Medulla oblongata (tissue), 1 donor: ENCODE data around the gene PSMG1.
A peak's percentile ranks its signal among the peaks of the same experiment; 100 is the strongest.

Experiments
- DNase-seq: peaks from one replicate; pipeline ENCODE4 v3.0.0-alpha.2; 2015; ENCODE audit errors: extremely low spot score

PSMG1 gene

DNA sequence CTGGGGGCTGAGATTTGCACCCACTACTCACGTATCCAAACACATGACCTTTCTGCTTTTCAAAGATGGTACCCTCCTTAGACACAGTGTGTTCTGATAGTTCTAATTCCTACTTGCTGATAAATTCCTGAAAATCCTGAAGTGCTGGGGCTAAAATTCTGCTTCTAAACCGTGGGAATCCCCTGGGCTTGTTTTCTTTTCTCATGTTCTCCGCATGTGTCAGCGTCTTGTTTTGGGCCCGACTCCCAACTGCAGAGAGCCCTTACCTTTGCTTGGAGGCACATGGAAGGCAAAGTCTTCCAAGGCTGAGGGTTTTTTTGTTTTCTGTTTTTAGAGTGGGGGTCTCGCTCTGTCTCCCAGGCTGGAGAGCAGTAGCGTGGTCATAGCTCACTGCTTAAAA is 27.2 kb downstream of the PSMG1 start:
- DNase-seq = no peak

DNA sequence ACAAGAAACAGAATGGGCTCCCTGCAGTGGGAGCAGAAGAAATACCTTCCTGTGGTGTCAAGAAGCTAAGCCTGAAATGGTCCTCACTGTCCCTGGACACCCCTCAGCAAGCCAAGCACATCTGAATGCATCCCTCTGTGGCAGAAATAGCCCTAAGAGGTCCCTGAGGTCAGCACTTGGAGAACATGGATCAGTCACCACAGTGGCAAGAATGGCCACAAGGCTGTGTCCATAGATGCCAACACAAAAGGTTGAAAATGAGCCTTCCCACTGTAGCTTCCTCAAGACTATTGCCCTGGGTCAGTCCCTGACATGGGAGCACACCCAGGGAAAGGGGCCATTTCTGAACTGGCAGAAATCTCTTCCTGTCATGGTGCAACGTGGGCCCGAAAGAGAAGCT is 27.7 kb downstream of the PSMG1 start:
- DNase-seq = no peak

DNA sequence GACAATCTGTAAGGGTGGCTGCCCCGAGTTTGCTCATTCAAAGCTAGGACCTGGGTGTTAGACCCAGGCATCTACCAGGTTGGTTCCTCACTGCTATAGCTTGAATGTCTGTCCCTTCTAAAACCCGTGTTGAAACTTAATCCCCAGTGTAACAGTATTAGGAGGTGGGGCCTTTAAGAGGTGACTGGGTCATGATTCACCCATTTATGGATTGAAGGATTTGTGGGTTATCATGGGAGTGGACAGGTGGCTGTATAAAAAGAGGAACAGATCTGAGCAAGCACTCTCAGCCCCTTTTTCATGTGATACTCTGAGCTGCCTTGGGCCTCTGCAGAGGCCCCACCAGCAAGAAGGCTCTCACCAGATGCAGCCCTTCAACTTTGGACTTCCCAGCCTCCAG is 29.4 kb downstream of the PSMG1 start:
- DNase-seq = no peak

DNA sequence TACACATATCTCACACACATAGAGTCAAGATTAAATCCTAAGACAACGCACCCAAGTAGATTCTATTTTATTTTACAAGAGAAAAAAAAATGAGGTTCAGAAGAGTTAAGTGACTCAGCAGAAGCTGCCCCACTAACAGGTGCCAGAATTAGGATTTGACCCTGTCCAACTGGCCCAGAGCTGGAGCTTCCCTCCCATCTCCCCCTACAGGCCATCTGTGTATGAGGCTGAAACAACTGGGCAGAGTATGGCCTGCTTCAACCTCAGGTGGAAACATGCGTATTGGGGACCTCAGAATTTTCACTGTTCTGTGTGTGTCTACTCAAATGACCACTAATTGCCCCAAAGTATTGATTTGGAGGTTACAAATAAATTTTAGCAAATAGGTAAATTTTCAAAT is 29.9 kb downstream of the PSMG1 start:
- DNase-seq = no peak

DNA sequence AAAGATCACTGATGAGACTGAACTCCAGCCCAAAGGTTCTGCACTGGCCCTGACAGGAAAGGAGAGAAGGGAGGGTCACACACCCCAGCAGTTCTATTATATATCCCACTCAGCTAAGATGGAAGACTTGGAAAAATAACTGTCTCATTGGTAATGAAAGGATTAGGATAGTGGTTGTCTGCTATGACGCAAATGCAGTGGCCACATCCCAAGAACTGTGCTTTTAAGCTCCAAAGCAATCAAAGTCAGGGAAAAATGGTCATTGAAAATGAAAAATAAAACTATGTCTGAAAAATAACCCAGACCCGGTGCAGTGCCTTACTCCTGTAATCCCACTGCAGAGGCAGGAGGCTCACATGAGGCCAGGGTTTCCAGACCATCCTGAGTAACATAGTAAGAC is 31.0 kb downstream of the PSMG1 start:
- no peak for DNase-seq

DNA sequence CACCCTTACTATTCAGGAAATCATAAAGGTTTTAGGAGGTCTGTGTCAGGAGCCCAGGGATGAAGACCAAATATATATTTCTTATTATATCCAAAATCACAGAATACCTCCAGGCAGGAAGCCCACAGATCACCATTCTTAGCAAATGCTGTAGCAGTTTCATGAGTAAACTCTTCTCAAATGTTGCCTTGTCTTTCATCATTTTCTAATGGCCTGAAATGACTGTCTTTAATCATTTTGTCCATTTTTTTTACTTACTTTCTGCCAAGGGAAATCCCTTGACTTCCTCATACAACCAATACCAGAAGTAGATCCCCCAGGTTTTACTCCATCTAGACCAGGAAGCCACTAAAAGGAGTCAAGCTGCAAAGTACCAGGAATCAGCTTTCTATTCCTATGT is 32.4 kb downstream of the PSMG1 start:
- no peak for DNase-seq

DNA sequence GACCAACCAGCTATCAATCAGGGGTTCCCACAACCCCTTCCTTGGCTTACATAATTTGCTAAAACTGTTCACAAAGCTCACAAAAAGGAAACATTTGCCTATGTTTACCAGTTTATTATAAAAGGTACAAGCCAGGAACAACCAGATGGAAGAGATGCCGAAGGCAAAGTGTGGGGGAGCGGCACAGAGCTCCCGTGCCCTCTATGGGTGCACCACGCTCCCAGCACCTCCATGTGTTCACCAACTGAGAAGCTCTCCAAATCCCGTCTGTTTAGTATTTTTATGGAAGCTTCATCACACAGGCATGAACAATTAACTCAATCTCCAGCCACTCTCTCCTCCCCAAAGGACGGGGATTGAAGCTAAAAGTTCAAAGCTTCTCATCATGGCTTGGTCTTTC is 32.9 kb downstream of the PSMG1 start:
- DNase-seq = no peak

DNA sequence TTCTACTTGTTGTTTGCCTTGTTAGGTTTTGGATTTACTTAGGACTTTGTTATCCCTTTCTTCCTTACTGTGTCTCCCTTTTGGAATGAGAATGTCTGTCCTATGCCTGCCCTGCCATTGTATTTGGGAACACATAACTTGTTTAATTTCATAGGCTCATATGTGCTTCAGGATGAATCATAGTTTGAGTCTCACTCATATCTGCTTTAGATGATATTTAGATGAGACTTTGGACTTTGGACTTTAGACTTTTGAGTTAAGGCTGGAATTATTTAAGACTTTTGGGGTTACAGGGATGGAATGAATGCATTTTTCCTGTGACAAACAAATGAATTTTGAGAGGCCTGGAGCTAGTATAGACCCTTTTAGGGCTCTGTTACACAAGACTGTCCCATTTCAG is 33.4 kb downstream of the PSMG1 start:
- DNase-seq = no peak

DNA sequence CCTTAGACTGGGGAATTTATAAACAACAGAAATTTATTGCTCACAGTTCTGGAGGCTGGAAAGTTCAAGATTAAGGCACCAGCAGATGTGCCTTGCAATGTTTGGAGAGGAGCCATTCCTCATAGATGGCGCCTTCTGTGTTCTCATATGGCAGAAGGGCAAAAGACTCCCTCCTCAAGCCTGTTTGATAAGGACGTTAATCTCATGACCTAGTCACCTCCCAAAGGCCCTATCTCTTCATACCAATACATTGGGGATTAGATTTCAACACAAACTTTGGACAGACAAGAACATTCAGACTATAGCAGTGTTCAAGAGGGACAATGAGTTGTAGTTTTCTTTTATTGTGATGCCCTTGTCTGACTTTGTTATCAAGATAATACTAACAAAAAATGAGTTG is 34.3 kb downstream of the PSMG1 start:
- DNase-seq = no peak

DNA sequence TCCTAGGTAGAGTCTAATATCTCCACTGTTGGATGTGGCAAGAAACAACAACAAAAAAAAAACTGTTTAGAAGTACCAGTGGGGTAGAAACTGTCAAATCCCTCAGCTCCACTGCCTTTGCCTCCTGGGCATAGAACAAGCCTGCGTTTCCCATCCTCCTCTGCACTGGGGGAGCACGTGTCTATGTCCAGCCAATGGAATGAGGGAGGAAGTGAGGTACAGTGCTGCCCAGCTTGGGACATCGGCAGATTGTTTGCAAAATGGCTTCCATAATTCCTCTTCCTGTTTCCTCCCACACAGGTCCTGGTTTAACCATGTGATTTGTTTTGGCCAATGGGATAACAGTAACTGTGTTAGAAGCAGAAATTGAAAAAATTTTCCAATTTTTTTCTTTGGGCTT is 39.1 kb downstream of the PSMG1 start:
- no peak for DNase-seq

DNA sequence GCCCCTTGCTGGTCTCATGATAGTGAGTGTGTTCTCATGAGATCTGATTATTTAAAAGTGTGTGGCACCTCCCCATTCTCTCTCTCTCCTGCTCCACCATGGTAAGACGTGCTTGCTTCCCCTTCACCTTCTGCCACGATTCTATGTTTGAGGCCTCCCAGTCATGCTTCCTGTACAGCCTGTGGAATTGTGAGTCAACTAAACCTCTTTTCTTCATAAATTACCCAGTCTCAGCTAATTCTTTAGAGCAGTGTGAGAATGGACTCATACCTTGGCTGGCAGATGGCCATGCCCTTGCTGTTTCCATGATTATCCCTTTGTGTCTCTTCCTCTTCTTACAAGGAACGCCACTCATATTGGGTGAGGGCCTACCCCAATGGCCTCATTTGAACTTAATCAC is 40.3 kb downstream of the PSMG1 start:
- no peak for DNase-seq

DNA sequence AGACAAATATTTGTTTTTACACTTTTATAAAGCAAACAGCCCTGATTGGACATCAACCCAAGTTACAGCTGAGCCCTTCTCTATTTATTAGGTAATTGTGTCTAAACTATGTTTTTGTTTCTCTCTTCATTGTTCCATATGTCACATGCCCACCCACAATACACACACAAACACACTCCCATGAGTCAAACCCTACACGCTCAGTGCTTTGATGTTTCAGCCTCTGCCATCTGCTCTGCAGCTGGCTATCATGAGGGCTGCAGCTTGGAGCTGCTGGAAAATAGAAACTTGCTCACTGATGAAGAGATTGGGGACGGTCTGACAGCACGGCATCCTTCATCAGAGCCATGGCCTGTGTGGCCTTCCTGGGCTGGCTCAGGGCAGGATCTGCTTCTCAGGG is 41.7 kb downstream of the PSMG1 start:
- DNase-seq = no peak

DNA sequence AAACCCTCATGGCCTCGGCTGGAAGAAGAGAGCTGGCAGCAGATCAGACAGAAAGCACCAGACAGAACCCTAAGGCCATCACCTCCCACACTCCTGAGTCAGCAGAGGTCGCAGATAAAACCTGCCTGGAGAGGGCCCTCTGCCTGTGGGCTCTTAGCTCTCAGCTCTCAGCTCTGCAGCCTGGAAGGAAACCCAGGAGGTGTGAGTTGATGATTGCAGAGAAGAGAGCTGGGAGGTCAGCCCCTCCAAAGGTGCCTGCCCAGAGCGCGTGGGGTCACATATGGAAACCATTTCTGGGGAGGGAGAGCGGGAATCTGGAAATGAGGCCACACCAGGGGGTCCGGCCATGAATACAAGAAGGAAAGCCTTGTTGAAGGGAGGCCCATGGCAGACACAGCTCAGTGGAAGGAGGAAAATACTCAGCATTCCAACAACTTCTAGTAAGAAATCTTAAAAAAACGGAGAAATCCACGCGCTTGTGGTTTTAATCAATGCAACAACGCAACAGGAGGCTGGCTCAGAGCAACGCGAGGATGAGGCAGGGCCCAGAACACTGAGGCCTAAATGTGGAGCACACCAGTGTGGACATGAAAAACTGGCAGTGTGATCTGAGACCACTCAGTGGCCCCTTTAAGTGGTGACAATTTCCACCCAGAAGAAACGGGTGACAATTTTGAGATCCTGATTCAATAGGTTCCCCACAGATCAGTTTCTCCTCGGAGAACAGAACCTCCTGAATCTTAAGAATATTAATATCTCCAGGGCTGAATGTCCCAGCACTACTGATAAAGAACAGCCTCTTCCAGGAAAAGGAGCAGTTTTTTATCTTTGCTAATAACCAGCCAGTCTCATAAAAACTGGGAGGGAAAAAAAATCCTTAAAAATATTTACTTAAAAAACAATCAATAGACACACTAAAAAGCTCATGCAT is 45.7 kb downstream of the PSMG1 start:
- DNase-seq = no peak

DNA sequence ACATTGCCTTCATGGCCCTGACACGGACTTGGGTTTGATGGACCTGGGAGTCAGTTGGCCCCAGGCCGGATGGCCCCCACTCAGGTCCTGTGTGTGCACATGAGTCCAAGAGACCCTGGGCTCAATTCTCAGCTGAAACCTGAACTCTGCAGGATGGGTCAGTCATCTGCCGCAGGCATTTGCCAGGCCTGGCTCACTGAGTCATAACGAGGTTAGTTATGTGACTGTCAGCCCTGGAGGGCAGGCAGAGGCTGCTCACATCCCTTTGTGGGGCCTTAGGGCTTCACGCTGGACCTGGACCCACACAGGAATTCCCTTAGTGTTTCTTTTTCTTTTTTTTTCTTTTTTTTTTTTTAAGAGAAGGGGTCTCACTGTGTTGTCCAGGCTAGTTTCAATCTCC is 46.5 kb downstream of the PSMG1 start:
- no peak for DNase-seq

DNA sequence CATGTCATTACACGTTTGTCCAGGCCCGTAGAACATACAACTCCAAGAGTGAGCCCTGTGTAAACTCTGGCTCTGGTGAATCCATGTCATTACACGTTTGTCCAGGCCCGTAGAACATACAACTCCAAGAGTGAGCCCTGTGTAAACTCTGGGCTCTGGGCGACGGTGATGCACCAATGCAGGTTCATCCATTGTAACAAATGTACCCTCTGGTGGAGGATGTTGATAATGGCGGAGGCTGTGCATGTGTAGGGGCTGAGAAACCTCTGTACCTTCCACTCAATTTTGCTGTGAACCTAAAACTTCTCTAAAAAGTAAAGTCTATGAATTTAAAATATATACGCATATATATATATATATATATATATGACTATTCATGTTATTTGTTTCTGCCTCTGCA is 47.1 kb downstream of the PSMG1 start:
- DNase-seq = peak; percentile 16

DNA sequence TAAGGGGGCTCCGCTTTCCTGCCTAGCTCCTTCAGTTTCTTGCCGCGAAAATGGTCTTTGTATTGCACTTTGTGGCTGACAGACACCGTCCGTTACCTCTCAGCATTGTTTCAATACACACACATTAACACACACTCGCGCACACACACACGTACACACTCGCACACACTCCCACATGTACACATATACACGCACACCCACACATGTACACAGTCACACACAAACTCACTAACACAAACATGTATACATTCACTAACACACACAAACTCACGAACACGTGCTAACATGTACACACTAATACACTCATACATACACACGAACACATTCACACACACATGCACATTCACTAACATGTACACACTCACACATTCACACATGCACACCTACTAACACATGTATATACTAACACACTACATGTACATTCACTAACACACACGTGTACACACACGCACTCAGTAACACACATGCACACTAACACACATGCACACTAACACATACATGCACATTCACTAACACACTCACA is 48.9 kb downstream of the PSMG1 start:
- no peak for DNase-seq

DNA sequence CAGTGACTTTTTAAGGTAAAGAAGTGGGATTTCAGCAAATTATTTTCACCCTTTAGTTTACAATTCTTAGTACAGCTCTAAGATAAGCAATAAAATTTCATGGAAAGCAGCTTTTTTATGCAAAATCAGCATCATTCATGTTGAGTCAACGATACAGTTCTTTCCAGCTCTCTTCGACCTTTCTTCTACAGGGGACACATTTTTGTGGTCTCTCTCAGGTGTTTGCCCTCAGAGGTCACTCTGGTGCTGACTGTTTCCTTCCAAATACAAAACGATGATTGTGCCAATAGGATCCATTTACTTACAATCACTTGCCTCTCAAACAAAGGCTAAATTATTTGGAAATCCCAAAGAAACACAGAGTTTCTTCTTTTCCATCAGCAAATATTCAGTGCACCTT is 51.0 kb downstream of the PSMG1 start:
- DNase-seq = no peak

DNA sequence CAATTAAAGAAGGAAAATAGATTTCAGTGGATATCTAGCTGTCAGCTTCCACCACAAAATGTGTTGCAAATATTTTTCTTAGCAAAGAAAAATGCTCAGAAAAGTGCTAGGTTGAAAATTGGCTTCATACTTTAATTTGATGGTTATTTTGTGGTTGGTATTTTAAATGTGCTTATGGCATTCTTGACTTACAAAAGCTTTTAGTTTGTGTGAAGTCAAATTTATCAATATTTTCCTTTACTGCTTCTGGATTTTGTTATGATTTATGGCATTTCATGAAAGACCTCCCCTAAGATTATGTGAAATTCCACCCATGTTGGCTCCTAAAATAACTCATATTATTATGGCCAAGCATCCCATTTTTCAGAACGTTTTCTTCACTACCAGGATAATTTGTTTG is 51.5 kb downstream of the PSMG1 start:
- DNase-seq = no peak

DNA sequence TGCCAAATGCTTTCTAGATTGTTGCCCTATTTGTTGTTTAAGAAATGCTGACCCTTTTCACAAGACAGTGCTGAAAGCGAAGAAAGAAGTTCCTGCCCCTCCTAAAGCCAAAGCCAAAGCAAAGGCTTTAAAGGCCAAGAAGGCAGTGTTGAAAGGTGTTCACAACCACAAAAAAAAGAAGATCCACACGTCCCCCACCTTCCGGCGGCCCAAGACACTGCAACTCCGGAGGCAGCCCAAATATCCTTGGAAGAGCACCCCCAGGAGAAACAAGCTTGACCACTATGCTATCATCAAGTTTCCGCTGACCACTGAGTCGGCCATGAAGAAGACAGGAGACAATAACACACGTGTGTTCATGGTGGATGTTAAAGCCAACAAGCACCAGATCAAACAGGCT is 55.7 kb downstream of the PSMG1 start:
- no peak for DNase-seq

DNA sequence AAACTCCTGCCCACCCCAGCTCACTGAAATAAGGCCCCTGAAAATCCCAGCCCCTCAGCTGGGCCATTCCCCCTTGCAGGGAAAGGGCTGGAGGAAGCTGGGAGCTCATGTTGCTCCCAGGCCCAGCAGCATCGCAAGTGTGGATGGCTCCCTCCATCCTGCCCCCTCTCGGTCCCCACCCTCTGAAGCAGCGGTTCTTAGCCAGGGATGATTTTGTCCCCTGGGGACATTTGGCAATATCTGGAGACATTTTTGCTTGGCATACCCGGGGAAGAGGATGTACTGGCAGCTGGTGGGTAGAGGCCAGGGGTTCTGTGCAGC is 56.8 kb downstream of the PSMG1 start:
- DNase-seq = no peak

DNA sequence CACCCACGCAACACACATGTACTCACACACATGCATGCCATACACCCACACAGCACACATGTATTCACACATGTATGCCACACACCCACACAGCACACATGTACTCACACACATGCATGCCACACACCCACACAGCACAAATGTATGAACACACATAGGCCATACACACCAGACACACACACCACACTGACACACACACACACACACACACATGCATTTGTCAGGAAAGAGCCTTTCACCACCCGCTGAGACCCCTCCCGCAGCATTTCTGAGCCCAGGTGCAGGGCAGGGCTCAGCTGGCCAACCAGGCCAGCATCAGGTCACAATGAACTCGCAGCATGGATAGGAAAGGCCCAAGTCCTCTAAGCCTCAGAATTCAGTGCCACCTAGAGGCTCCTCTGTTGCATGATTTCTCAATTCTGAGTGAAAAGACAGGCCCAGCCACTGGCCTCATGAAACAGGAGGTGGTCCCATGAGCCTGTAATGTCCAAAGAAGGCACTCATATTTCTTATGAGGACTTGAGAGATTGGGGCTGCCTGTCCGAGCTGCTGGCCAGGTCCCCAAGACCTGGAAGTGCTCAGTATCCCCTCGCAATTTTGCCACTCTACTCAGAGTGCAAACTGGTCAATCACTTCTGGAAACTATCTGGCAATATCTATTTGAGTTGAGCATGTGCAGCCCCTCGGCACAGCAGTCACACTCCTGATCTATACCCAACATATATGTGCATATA is 57.3 kb downstream of the PSMG1 start:
- peak; percentile 77 for DNase-seq
